Retina (tissue), 1 donor: ENCODE measurements around the gene RUFY1.
"Not testable (repeated sequence)": the region's sequence is repeated elsewhere in the genome, so short reads cannot be mapped to it uniquely, and the experiment has no call there.

Source experiments
- DNase-seq: peaks from one replicate; pipeline ENCODE4 v3.0.0-alpha.2; 2016

RUFY1 gene

GRCh38 chr5:179623003-179623905 lies 72.9 kb downstream of the RUFY1 start, which contains the start of gene HNRNPH1:
TSS of gene HNRNPH1 (minus strand) at chr5:179623671. CDS start at chr5:179623133, 538 bp downstream.
- peak; percentile 100 for DNase-seq

GRCh38 chr5:179623906-179624741 lies 73.8 kb downstream of the RUFY1 start:
- DNase-seq: no peak

- DNase-seq: no peak
Observed at GRCh38 chr5:179624841-179625271, 74.5 kb downstream of the RUFY1 start.

- DNase-seq: not testable (repeated sequence)
Observed at GRCh38 chr5:179633501-179634369, 83.4 kb downstream of the RUFY1 start.

- DNase-seq: not testable (repeated sequence)
Observed at GRCh38 chr5:179634370-179635172, 84.2 kb downstream of the RUFY1 start.

GRCh38 chr5:179639296-179639695 lies 88.9 kb downstream of the RUFY1 start:
- not testable (repeated sequence) for DNase-seq

- not testable (repeated sequence) for DNase-seq
Observed at GRCh38 chr5:179641745-179642144, 91.4 kb downstream of the RUFY1 start.

GRCh38 chr5:179642626-179643025 lies 92.3 kb downstream of the RUFY1 start:
- not testable (repeated sequence) for DNase-seq

- DNase-seq: not testable (repeated sequence)
Observed at GRCh38 chr5:179643141-179643920, 93.0 kb downstream of the RUFY1 start.

- not testable (repeated sequence) for DNase-seq
Observed at GRCh38 chr5:179644766-179645165, 94.4 kb downstream of the RUFY1 start.

GRCh38 chr5:179648410-179648809 lies 98.1 kb downstream of the RUFY1 start:
- no peak for DNase-seq

- not testable (repeated sequence) for DNase-seq
Observed at GRCh38 chr5:179649166-179649703, 98.9 kb downstream of the RUFY1 start.

GRCh38 chr5:179650245-179650644 lies 99.9 kb downstream of the RUFY1 start:
- not testable (repeated sequence) for DNase-seq

- not testable (repeated sequence) for DNase-seq
Observed at GRCh38 chr5:179653135-179653534, 102.8 kb downstream of the RUFY1 start.

GRCh38 chr5:179657302-179658178 lies 107.2 kb downstream of the RUFY1 start:
- not testable (repeated sequence) for DNase-seq

GRCh38 chr5:179658179-179658856 lies 108.0 kb downstream of the RUFY1 start:
- peak; percentile 53 for DNase-seq
